AG08396 (cell line): Measurements from ENCODE around the gene PAQR3.

ENCODE experiments used
- DNase-seq: peaks from one replicate; pipeline ENCODE4 v3.0.0; 2012; ENCODE audit warnings: low spot score, mixed read lengths

Gene PAQR3, protein sequence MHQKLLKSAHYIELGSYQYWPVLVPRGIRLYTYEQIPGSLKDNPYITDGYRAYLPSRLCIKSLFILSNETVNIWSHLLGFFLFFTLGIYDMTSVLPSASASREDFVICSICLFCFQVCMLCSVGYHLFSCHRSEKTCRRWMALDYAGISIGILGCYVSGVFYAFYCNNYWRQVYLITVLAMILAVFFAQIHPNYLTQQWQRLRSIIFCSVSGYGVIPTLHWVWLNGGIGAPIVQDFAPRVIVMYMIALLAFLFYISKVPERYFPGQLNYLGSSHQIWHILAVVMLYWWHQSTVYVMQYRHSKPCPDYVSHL

DNA sequence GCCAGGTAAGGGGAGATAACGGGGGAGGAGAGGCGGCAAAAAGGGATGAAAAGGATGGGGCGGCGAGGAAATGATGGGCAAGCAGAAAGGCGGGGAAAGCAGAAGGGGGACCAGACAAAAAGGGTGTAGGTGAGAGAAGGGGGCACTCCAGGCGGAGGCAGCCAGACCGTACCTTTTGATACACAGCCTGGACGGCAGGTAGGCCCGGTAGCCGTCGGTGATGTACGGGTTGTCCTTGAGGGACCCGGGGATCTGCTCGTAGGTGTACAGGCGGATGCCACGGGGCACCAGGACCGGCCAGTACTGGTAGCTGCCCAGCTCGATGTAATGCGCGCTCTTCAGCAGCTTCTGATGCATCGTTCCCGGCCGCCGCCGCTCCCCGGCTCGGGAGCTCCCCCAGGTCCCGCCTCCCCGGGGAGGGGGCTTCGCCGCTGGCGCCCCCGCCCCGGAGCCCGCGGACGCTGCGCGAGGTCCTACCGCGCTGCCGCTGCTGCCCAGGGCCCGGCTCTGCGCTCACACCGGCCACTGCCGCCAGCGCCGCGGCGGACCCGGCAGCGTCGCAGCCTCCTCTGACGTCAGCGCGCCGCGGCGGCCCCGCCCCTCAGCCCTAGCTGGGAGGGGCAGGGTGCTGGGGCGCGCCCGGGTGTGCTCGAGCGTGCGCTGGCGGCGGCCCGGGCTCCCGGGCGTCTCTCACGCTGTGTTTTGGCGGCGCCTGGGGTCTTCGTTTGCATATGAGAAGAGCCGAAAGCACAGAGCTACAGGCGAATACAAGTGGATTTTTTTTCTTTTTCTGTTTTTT, at the start of gene PAQR3:
Gene PAQR3 (minus strand): TSS at position 571 of the 799 bp plus-strand sequence. CDS start 214 bp downstream, at position 357.
- DNase-seq: peak; percentile 97

DNA sequence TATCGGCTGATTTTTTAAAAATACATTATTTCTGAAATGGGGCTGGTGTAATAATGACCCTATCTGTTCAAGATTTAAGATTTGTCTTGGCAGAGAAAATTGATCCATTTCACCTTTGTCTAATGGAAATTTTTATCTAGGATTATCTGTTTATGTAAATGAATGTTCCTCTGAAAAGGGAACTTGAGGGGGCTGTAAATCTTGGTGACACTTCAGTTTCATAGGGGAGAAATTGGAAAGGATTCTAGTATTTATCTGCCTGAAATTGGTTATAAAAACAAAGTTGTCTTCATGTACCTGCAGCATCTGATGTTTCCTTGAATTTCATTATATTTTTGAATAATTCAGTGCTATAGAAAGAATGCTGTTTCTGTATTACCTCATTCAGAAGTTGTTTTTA, 48.4 kb upstream of the PAQR3 start:
- DNase-seq: no peak

DNA sequence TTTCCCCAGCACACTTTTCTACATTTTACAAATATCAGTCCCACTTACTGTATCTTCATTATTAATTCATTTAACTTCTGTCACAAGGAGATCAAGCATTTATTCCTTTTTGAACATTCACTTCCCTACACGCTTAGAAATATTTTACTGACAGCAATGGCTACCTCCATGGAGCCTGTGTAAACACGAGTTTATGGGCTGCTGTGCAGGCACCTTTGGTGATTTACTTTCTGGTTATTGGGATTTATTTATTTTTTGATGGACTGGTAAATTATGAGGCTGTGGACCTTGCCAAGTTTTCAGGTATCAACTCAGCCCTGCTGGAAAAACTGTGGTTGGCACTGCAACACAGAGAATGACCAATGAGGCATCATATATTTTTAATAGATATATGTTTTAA, 45.4 kb upstream of the PAQR3 start:
- no peak for DNase-seq

DNA sequence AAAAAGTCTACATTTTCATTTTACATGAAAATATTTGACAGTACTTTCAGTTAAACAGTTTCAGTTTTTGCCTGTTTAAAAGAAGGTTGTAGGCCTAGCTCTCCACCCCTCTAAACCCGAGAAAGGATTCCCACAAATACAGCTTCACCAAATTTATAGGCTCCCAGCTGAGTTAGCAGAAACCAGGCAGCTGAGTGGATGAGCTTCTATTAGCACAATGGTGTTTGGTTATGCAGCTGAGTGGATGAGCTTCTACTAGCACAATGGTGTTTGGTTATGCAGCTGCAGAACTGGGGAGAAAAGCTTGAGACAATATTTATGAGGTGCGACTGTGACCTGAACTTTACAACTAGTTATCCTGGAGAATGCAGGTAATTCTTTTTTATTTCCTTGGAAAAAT, 36.6 kb upstream of the PAQR3 start:
- no peak for DNase-seq

DNA sequence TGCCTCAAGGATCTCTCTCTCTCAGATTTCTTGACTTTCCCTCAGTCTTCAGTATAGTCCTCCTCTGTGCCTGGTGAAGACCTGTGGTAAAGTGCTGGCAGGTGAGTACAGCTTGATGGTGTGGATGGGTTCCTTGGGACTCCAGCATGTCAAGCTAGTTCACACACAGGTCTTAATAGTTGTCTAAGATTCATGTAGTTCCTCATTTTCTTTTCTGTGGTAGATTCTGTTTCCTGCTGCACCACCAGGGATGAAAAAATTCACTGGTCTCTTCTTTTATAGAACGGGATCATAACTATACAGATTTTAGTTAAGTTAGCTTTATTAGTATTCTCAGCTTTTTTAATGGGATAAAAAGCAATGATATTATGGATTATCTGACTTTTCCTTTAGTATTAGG, 32.5 kb upstream of the PAQR3 start:
- no peak for DNase-seq

DNA sequence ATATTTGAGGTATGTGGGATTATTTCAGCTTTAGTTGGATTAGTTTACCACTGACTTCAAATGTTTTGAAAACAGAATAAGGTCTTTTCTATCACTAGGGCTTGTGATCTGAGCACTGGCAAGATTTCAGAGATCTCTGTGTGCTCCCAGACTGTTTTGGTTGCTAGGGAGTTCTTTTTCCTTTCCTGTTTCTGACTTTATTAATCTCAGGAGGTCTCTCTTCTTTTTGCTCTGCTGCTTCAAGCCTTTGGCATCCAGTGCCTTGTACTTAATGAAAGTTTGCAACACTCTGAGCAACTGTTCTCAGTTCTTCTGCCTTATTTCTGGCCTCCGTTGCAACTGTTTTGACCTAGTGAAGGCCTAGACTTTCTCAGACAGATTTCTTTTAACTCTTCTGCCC, 32.1 kb upstream of the PAQR3 start:
- no peak for DNase-seq

DNA sequence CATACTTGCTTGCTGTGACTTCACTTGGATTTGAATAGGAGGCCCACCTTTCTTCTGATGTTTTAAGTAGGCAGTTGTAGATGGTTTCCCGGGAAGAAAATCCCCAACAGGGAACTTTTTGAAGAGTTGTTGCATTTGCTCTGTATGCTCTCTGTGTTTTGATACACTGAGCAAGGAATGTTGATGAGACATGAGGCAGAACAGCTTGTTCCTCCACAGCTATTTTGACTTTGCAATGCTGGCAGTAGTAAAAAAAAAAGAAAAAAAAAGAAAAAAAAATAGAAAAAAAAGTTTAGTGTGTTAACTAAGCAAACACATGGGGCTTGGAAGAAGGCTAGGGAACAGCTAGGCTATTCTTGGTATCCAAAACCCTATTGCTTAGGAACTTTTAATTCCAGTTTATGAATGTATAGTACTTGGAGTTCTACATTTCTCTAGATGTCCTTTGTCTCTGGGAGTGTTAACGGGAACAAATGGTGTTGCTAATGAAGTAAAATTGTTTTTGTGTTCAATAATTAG, 23.4 kb upstream of the PAQR3 start:
- no peak for DNase-seq

DNA sequence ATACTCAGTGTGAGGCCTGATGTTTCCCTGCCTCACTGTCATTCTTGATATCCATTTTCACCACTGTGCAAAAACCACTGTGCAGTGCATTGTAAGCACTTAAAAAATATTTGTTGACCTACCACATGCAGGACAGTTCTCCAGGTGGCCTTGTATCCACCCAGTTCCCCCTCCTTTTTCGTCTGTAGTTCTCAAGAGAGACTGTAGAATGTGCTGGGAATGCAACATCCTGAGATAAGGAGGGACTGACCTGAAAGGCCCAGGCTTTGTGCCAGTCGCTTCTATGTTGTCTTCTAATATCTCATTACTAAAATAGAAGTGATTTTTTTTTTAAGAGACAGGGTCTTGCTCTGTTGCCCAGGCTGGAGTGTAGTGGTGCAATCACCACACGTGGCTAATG, 21.7 kb upstream of the PAQR3 start:
- no peak for DNase-seq

DNA sequence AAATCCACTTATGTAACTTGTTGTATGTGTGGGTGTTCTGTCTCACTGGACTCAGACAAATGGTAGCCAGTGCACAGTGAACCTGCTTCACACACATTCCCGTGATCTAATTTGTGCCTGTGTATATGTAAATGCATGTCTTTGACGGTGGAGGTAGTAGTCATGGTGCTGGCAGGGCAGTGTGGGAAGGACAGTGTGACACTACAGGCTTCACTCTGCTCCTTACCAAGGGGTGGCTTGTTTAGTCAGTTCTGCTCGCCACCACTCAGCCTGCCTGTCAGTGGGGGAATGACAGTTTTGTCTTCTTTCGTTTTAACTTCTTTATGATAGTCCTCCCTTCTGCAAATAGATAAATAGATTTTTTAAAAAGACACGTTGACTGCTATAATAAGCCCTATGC, 17.7 kb upstream of the PAQR3 start:
- DNase-seq: no peak

DNA sequence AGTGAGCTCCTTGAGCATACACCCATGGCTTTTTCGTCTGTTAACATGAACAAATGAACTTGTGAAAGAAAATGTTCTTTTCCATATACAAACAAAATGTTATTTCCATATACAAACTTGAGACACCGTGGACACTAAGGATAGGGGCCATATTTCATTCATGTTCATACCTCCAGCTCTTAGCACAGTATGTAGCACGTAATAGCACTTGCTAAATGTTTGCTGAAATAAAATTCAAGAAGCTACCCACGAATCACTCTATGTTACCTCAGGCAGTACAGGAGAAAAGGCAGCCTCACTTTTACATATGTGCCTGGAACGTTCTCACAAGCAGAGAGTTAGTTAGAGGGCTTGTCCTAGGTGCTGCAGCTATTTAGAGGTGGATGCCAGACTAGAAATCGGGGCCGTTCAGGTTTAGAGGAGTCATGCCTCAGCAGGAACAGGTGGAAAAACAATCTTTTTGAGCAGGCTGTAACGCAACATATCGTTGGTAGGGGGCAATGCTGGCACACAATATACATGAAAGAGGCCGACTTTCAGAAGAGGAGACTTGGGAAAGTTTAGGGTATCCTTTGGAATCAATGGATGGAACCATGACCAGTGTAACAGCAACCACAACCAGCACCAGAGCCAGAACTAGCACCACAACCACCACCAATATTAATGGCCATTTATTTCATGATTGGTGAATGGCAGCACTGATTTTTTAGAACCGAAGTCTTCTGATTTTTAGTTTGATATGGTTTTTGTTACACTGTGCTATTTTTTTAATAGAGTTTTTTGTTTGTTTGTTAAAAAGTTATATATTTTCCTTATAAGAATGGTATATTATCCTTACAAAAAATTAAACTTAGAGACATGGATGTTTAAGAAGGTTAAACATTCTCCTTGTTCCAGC, 14.8 kb upstream of the PAQR3 start:
- DNase-seq: no peak

DNA sequence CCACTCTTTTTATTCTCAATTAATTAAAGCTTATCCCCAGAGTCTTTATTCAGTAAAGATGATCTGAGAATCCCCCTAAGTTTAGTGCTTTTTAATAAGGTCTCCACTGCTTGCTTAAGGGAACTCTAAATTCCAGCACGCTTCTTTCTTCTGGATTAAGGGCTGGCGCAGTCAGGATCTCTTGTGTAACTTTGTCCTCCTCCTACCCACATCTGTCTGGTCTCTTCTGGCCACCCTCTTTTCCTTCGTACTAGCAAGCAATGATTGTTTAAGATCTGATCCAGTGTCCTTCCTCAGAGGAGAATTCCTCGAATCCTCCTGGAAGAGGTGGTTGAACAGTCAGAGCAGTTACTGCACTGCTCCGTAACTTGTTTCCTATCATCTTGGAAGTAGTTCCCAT, 14.0 kb upstream of the PAQR3 start:
- no peak for DNase-seq

DNA sequence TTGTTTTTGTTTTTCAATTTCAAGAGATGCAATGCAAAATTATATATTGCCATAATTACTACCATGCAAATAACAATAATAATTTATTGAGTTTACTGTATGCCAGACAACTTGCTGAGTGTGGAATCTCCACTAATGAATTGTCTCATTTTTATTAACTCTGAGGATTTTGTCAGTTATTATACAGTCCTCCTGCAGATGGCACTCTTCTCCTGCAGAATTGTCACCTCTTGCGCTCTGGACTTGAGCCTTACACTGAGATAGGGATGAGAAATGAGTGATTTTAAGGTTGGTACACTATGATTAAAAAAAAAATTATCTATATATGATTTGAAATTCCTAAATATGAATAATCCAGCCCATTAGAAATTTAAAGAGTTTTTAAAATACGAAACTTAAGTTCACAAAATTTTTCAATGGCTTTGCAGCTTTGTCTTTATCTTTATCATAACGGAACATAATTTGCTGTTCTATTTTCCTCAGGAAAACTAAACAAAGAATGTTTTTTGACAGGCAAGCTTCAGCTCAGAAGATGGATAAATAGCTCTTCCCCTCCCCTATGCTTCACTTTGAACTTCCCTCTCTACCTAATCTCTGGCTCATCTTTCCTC, 12.7 kb upstream of the PAQR3 start:
- DNase-seq: peak; percentile 45

DNA sequence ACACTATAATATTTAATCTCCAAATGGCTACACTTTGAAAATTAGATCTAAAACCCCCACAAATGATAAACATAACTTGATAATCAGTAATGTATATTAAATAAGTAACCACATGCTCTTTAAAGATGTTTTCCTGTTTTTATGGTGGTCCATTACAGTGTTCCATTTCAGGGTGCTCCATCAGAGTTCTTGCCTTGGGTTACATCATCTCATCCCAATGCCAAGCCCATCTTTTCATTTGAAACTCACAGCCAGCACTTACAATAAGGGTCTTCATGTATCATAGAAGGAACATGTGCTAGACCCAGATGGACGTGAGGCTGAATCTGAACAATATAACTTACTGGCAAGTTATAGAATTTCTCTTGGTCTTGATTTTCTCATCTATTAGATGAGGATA, 10.5 kb upstream of the PAQR3 start:
- DNase-seq: no peak

DNA sequence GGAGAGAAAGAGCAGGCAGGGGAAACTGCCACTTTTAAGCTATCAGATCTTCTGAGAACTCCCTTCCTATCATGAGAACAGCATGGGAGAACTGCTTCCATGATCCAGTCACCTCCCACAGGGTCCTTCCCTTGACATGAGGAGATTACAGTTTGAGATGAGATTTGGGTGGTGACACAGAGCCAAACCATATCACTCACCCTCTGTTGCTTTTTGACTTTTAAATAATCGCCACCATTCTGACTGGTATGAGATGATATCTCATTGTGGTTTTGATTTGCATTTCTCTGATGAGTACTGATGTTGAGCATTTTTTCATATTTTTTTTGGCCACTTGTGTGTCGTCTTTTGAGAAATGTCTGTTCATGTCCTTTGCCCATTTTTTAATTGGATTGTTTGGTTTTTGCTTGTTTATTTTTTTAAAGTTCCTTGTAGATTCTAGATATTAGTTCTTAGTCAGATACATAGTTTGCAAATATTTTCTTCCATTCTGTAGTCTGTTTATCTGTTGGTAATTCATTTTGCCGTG, 6.5 kb upstream of the PAQR3 start:
- no peak for DNase-seq

DNA sequence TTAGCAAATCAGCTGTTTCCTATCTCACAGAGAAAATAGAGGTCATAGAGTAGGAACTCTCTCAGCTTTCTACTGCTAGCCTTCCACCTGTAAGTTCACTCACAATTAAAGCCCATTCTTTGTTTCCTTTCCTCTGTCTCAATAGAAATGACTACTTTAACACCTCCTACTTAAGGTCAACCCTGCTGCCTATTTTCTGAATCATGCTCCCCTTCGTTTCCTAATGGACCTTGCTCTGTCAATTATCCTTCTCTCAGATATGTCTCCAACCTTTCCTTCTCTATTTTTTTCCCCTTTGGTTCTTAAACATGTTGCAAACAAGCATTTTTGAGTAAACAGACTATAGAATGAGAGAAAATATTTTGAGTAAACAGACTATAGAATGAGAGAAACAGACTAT, 5.1 kb upstream of the PAQR3 start:
- no peak for DNase-seq

DNA sequence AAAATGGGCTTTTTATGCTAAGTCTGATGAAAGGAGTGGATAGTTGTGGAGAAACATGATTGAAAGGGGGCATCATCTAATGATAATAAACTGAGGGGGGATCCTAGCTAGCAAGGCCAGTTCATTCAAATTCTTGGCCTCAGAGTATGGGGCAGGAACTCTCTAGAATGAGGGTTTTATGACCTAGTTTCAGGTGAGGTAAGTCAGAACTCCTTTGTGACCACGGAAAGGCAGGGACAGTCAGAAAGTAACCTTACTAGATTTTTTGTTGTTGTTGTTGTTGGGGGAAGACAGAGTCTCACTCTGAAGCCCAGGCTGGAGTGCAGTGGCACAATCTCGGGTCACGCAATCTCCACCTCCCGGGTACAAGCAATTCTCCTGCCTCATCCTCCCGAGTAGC, 1.5 kb upstream of the PAQR3 start:
- DNase-seq: no peak

DNA sequence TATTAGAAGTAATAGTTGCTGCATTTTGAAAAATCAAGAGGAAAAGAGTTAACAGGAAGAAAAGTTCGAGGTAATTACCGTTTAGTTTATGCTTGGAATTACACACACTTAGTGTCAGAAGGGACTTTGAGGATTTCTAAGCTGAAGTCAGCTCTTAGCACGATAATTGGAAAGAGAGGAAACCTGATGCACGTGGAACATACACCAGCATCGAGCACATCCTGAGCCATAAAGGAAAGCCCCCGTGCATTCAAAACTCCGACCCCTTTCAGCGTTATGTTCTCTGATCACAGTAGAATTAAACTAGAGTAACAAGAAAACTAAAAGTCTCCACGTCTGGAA, 400 bp upstream of the PAQR3 start:
- DNase-seq: no peak

DNA sequence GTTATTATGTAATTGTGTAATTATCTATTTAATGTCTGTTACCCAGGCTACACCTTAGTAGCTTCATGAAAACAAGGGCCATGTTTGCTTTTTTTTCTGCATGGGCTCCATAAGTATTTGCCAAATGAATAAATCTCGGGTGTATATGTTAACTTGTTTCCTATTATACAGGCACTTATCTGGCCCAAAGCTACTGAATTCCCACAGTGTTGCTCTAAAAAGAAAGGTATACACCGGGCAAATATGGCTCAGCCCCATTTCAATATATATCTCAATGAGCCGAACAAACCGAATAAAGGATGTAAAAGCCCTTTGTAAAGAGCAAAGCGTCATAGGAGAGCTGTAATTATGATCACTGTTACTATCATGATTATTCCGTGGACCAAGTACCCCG, 767 bp downstream of the PAQR3 start:
- DNase-seq: no peak

DNA sequence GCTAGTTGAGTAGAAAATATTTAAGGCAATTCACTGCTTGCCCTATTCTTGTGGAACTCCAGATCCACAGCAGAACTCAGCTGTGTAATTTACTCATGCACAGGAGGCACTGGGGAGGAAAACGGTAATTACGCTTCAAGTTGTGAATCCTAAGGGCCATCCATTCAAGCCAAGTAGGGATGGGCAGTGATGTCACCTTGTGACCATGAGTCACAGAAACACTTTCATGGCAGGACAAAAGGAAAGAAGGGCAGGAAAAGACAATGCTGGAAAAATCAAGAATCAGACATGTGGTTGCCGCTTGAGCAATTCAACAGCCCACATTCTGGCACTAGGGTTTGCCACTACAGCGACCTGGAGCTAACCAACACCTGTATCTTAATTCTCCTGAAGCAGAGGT, 1.4 kb downstream of the PAQR3 start:
- DNase-seq: no peak

DNA sequence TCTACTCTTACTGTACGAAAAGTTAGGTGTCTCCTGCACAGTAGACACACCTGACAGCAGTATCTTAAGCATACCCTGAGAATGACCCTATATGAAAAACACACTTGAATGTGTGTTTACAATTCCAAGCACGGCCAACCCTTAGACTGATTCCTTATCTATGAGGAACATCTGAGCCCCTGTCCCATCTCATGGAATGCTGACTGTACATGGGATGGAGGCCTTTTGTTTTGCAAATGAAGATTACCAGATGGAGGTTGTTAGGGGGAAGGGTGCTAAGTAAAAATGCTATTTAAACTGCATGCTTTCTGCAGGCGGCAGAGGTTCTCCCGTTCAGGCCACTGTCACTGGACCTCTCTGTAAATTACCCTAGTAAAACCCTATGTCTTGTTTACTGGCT, 2.2 kb downstream of the PAQR3 start:
- no peak for DNase-seq

DNA sequence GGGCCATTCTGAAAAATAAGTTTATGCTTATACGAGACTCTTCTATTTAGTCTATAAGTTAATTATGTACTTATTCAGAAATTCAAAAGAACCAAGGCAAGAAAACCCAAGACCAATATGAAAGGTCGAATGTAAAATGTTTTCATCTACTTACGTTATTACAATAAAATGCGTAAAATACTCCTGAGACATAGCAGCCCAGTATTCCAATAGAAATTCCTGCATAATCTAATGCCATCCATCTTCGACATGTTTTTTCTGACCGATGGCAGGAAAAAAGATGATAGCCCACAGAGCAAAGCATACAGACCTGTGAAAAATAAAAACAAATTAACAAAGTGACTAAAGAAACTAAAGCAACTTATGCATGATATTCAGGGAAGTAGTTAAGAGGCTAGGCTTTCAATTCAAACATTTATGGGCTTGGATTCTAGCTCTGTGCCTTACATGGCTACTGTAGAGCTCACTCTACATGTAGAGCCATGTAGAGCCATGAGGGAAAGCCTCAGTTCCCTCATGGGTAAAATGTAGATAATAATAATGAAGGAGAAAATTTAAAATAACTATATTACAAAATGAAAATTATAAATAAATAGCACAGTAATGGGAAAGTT, 9.1 kb downstream of the PAQR3 start:
- DNase-seq: no peak
